Mesodermal cell (in vitro differentiated cells): ENCODE results near the gene NME9.

ENCODE experiments used
- H3K27ac ChIP-seq: 2 replicates; pipeline ENCODE4 v1.7.0; 2013; ENCODE audit warnings: mild to moderate bottlenecking, low read depth, low read length, moderate library complexity; ENCODE audit not compliant: severe bottlenecking
- H3K36me3 ChIP-seq: 2 replicates; pipeline ENCODE4 v1.7.1; 2013; ENCODE audit warnings: mild to moderate bottlenecking, low read length, moderate library complexity; ENCODE audit not compliant: control insufficient read depth, insufficient read depth
- H3K4me1 ChIP-seq: one replicate; pipeline ENCODE4 v1.7.1; 2013; ENCODE audit warnings: mild to moderate bottlenecking, low read length; ENCODE audit not compliant: insufficient read depth, control insufficient read depth, poor library complexity, severe bottlenecking
- H3K4me3 ChIP-seq: 2 replicates; pipeline ENCODE4 v1.7.0; 2013; ENCODE audit warnings: low read length, control low read depth, mild to moderate bottlenecking; ENCODE audit not compliant: insufficient read depth, poor library complexity, severe bottlenecking; ENCODE audit errors: extremely low read depth
- H3K9me3 ChIP-seq: 2 replicates; pipeline ENCODE4 v1.7.1; 2013; ENCODE audit warnings: mild to moderate bottlenecking, low read length, moderate library complexity; ENCODE audit not compliant: control insufficient read depth
- WGBS, 2 experiments: methylation state at CpG; one replicate each; pipeline ENCODE4 v1.1.5; 2013; ENCODE audit warnings: missing lambda C conversion rate in 2 of 2; ENCODE audit not compliant: insufficient coverage in 2 of 2; 5-methylcytosine and 5-hydroxymethylcytosine counted together

NME9 gene

GRCh38 chr3:138349926-138350665 is 20.4 kb upstream of the NME9 start:
- Histone ChIP-seq H3K9me3 (no peaks in the 10 kb centered on the region), H3K27ac (peak overlapping the region; percentile 23), H3K4me3 (peak overlapping the region; percentile 55), H3K36me3 (peaks cover 1% of the 10 kb centered on the region), H3K4me1 (peaks cover 10% of the 10 kb centered on the region)
- 90 to 93% methylated on average over 8 to 11 of the region's 15 CpGs for WGBS, 2 experiments

- WGBS, 2 experiments: 2 to 14% methylated on average over 26 to 38 of the region's 58 CpGs
- Histone ChIP-seq H3K4me1 (peaks cover 10% of the 10 kb centered on the region), H3K9me3 (no peaks in the 10 kb centered on the region), H3K36me3 (no peaks in the 10 kb centered on the region), H3K4me3 (peak overlapping the region; percentile 55), H3K27ac (peak overlapping the region; percentile 83)
Measured at GRCh38 chr3:138348754-138349739, 19.4 kb upstream of the NME9 start.

GRCh38 chr3:138347960-138348753 is 18.5 kb upstream of the NME9 start, which contains the start of gene MRAS:
TSS of gene MRAS (plus strand) at chr3:138348579. CDS start at chr3:138372884, 24,305 bp downstream.
- Histone ChIP-seq H3K36me3 (no peaks in the 10 kb centered on the region), H3K27ac (peak within 1 kb of the TSS; percentile 83), H3K9me3 (no peaks in the 10 kb centered on the region), H3K4me3 (peak within 1 kb of the TSS; percentile 55), H3K4me1 (peaks cover 10% of the 10 kb centered on the region)
- 0 to 1% methylated on average over 86 to 88 of the region's 93 CpGs for WGBS, 2 experiments

- Histone ChIP-seq H3K36me3 (no peaks in the 10 kb centered on the region), H3K4me3 (no peak overlapping the region), H3K9me3 (no peaks in the 10 kb centered on the region), H3K27ac (no peak overlapping the region), H3K4me1 (peaks cover 7% of the 10 kb centered on the region)
- WGBS, 2 experiments: 88% methylated on average over 1 of the region's 1 CpG; no CpG with 5 or more reads in 1 of the 2 experiments
Measured at GRCh38 chr3:138344754-138345153, 15.1 kb upstream of the NME9 start.

GRCh38 chr3:138340511-138340910 is 10.9 kb upstream of the NME9 start:
- Histone ChIP-seq H3K4me3 (no peak overlapping the region), H3K27ac (no peak overlapping the region), H3K36me3 (no peaks in the 10 kb centered on the region), H3K4me1 (no peaks in the 10 kb centered on the region), H3K9me3 (no peaks in the 10 kb centered on the region)
- 100% methylated on average over 1 to 2 of the region's 5 CpGs for WGBS, 2 experiments

GRCh38 chr3:138338811-138339210 is 9.2 kb upstream of the NME9 start:
- no peak overlapping the region for H3K27ac ChIP-seq
- no peaks in the 10 kb centered on the region for H3K9me3 ChIP-seq
- no peaks in the 10 kb centered on the region for H3K4me1 ChIP-seq
- WGBS, 2 experiments: 94 to 100% methylated on average over 2 to 5 of the region's 5 CpGs
- no peak overlapping the region for H3K4me3 ChIP-seq
- H3K36me3 ChIP-seq: no peaks in the 10 kb centered on the region

GRCh38 chr3:138338244-138338643 is 8.6 kb upstream of the NME9 start:
- no peaks in the 10 kb centered on the region for H3K36me3 ChIP-seq
- 83 to 88% methylated on average over 1 to 3 of the region's 5 CpGs for WGBS, 2 experiments
- H3K9me3 ChIP-seq: no peaks in the 10 kb centered on the region
- no peak overlapping the region for H3K27ac ChIP-seq
- H3K4me3 ChIP-seq: no peak overlapping the region
- no peaks in the 10 kb centered on the region for H3K4me1 ChIP-seq

- no peaks in the 10 kb centered on the region for H3K36me3 ChIP-seq
- 67 to 76% methylated on average over 1 to 4 of the region's 4 CpGs for WGBS, 2 experiments
- H3K9me3 ChIP-seq: no peaks in the 10 kb centered on the region
- H3K4me1 ChIP-seq: no peaks in the 10 kb centered on the region
- no peak overlapping the region for H3K4me3 ChIP-seq
- no peak overlapping the region for H3K27ac ChIP-seq
Measured at GRCh38 chr3:138336454-138336999, 6.9 kb upstream of the NME9 start.

- H3K4me1 ChIP-seq: no peaks in the 10 kb centered on the region
- H3K9me3 ChIP-seq: no peaks in the 10 kb centered on the region
- H3K36me3 ChIP-seq: no peaks in the 10 kb centered on the region
- no peak overlapping the region for H3K27ac ChIP-seq
- no peak overlapping the region for H3K4me3 ChIP-seq
- 75 to 91% methylated on average over 3 of the region's 4 CpGs for WGBS, 2 experiments
Measured at GRCh38 chr3:138334608-138335007, 5.0 kb upstream of the NME9 start.
